Memory B cell (primary cell): Measurements from ENCODE around the gene MLLT3.

Experiments used
- ATAC-seq: fragments of 150-1000 bp; cut with Tn5 transposase; 2 replicates; pipeline ENCODE4 v1.10.0; 2021; ENCODE audit warnings: low read depth, mild to moderate bottlenecking, moderate library complexity
- DNase-seq, 2 donors: peaks; one replicate each; pipeline ENCODE4 v3.0.0; 2022; ENCODE audit warnings: low spot score in 2 of 2
- H3K27ac Mint-ChIP-seq: one replicate; pipeline ENCODE4 v1.8.0; 2022; ENCODE audit warnings: mild to moderate bottlenecking, moderate library complexity, mixed read lengths
- H3K27me3 Mint-ChIP-seq: one replicate; pipeline ENCODE4 v1.8.0; 2022; ENCODE audit warnings: mixed read lengths
- H3K36me3 Mint-ChIP-seq: one replicate; pipeline ENCODE4 v1.8.0; 2022; ENCODE audit warnings: mild to moderate bottlenecking, mixed read lengths
- H3K4me1 Mint-ChIP-seq: one replicate; pipeline ENCODE4 v1.8.0; 2022; ENCODE audit warnings: mixed read lengths
- H3K4me3 Mint-ChIP-seq: one replicate; pipeline ENCODE4 v1.8.0; 2022; ENCODE audit warnings: mild to moderate bottlenecking, moderate library complexity, mixed read lengths
- H3K9me3 Mint-ChIP-seq: one replicate; pipeline ENCODE4 v1.8.0; 2022; ENCODE audit warnings: mixed read lengths

Gene MLLT3

DNA sequence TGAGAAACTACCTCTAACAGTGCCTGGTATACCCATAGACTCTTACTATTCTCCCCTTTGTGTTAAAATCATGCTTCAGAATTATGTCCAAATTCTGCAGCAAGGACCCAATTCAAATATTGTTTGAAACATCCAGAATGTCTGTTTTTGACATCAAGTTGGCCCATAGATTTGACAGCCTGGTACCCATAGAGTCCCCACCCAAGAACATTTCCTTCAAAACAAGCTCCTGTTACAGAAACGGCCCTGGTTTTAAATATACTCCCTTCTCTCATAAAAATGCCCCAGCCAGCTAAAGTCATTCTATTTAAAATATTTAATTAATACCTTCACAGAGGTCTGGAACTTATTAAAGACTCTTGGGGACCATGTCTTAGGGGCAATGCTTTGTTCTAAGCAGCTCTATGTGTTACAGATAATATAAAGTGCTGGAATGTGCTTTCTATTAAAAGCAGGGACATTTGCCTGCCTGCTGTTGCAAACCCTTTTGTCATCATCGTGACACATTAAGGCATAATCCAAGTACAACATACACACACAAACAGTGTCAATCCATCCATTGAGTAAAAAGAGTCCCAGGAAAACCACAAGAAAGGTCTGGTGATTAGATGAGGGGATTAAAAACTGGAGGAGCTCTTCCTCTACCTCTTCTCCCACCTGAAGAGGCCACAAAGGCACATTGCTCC, 321.7 kb downstream of the MLLT3 start:
- no peaks in the 10 kb centered on the region for H3K9me3 Mint-ChIP-seq
- H3K27ac Mint-ChIP-seq = no peak overlapping the region
- DNase-seq (no peak), ATAC-seq (no peak)
- peaks cover 5% of the 10 kb centered on the region for H3K27me3 Mint-ChIP-seq
- H3K36me3 Mint-ChIP-seq = no peaks in the 10 kb centered on the region
- H3K4me3 Mint-ChIP-seq = no peak overlapping the region
- H3K4me1 Mint-ChIP-seq = no peaks in the 10 kb centered on the region

DNA sequence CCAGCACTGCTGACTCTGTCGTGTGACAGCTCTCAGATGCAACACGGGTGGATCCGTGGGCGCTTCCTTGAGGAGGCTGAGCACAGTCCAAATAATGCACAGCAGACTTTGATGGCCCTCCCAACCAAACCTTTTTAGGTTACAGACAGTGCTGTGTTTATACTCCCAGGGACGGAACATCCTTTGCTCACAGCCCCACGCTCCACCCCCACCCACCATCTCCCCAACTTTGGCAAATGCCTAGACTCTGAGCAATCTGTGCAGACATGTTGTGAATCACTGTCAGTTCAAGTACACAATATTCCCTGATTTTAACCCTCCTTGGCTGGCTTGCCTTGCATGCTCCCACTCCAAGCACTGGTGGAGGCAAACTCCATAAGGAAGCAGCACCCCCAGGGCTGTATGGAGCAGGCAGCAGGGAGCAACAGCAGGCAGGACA, 324.6 kb downstream of the MLLT3 start:
- DNase-seq = no peak
- no peak overlapping the region for H3K4me3 Mint-ChIP-seq
- H3K9me3 Mint-ChIP-seq = no peaks in the 10 kb centered on the region
- no peak for ATAC-seq
- H3K27me3 Mint-ChIP-seq = peaks cover 6% of the 10 kb centered on the region
- H3K27ac Mint-ChIP-seq = no peak overlapping the region
- H3K36me3 Mint-ChIP-seq = no peaks in the 10 kb centered on the region
- H3K4me1 Mint-ChIP-seq = no peaks in the 10 kb centered on the region

DNA sequence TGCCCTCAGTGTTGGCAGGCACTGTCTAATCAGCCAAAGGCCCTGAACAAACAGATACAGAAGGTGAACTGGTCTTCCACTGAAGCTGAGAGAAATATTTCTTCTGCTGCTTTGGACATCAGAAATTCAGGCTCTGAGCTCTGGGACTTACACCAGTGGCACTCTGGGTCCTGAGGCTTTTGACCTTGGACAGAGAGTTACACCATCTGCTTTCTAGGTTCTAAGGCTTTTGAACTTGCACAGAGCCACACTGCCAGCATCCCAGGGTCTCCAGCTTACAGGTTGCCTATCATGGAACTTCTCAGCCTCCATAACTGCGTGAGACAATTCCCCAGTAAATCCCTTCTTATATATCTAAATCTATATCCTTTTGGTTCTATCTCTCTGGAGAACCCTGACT, 326.7 kb downstream of the MLLT3 start:
- ATAC-seq (no peak), DNase-seq (no peak)
- Mint-ChIP-seq H3K27me3 (peaks cover 5% of the 10 kb centered on the region), H3K36me3 (no peaks in the 10 kb centered on the region), H3K27ac (no peak overlapping the region), H3K9me3 (no peaks in the 10 kb centered on the region), H3K4me3 (no peak overlapping the region), H3K4me1 (no peaks in the 10 kb centered on the region)

DNA sequence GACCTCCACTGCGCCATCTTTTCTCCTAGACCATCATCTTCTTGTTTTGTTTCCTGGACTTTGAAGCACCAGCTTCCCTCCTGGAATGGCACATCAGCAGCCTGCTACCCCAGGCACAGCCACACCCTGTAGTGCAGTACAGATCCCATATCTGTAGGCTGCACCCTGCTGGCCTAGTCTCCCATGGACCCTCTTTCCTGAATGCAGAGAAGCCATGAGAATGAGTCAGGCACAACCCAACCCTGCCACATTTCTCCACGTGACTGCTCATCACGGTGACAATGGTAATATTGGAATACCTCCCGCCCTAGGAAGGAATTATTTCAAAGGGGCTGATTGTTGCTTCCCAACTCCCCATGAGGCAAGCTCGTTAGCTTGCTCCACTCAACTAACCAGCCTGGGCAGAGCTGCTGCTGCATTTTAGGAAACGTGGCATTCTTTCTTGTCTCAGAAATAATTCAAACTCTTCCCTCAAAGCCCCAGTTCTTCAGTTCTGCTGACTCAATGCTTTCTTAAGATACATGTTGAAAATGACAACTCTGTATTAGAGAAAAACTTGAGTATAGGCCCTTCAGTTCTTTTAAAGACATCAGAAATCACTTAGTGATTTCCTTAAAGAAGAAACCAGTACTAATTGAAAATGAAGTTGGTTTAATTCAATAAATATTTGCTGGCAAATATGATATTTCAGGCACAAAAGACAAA, 328.1 kb downstream of the MLLT3 start:
- Mint-ChIP-seq H3K36me3 (no peaks in the 10 kb centered on the region), H3K27me3 (peaks cover 5% of the 10 kb centered on the region), H3K4me1 (no peaks in the 10 kb centered on the region), H3K9me3 (no peaks in the 10 kb centered on the region), H3K27ac (no peak overlapping the region), H3K4me3 (no peak overlapping the region)
- ATAC-seq (no peak), DNase-seq (no peak)

DNA sequence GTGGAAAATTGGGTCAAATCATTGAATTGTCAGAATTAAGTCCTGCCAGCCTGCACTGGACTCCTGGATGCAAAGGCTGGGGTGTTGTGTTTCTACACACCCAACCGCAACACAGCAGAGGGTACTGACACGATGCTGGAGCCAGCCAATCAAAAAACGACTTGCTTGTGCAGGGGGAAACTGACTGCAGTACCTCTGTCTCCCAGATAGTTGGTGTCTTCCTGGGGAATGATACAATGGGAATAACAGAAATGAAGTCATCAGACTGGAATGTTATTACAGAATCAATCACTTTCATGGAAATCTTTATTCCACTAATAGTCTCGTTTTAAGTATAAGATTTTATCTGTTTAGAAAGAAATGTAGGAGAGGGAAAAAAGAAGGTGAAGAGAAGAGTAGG, 330.3 kb downstream of the MLLT3 start:
- no peaks in the 10 kb centered on the region for H3K4me1 Mint-ChIP-seq
- H3K36me3 Mint-ChIP-seq = no peaks in the 10 kb centered on the region
- H3K4me3 Mint-ChIP-seq = no peak overlapping the region
- ATAC-seq (no peak), DNase-seq (no peak)
- H3K27ac Mint-ChIP-seq = no peak overlapping the region
- H3K9me3 Mint-ChIP-seq = no peaks in the 10 kb centered on the region
- peaks cover 5% of the 10 kb centered on the region for H3K27me3 Mint-ChIP-seq
